NT2/D1 (cell line): ENCODE results near the gene ELK4.

Experiments
- SUZ12 ChIP-seq: IDR thresholded peaks from 2 replicates; pipeline ENCODE4 v1.6.1; 2011; ENCODE audit not compliant: insufficient read length, insufficient read depth; ENCODE audit errors: extremely low read depth
- YY1 ChIP-seq: IDR thresholded peaks from 2 replicates; pipeline ENCODE4 v1.6.1; 2011; ENCODE audit not compliant: insufficient read length, insufficient read depth
- ZNF274 ChIP-seq: IDR thresholded peaks from 2 replicates; pipeline ENCODE4 v1.6.1; 2011; ENCODE audit warnings: mild to moderate bottlenecking, low read depth, low read length

DNA sequence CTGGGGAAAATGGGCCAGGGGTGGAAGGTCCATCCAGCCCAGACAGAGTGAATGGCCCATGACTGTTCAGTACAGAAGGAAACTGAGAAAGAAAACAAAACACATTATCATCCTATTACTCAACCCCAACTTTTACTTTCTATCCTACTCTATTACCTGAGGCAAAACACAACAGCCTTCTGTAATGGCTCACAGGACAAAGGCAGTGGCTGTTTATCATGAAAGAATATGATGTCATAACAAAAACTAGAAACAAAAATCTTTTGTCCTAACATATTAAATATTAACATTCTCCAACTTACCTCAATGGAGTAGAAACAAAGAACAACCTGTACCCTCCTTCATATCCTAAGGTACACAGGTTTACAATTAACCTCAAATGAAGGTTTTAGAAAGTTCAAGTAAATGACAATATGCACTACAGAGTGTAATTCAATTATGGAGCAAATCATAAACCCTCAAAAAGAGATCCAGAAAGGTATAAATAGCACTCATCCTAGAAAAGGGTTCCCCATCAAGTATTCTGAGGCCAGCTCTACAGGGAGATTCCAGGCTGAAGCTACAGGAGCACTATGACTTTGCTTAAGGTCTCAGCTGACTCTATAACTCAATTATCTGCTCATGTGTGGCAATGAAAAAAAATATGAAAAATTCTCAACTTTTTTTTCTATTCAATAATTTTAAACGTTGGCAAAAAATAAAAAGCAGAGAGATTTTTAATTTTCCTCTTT is 15.1 kb downstream of the ELK4 start:
- TF ChIP-seq YY1: no peak
- no peak for TF ChIP-seq SUZ12
- TF ChIP-seq ZNF274: no peak
